AG08395 (cell line): ENCODE data around the gene CDH22.

Experiments
- DNase-seq: peaks from one replicate; pipeline ENCODE4 v3.0.0; 2012; ENCODE audit warnings: mixed read lengths, low spot score

Gene CDH22

DNA sequence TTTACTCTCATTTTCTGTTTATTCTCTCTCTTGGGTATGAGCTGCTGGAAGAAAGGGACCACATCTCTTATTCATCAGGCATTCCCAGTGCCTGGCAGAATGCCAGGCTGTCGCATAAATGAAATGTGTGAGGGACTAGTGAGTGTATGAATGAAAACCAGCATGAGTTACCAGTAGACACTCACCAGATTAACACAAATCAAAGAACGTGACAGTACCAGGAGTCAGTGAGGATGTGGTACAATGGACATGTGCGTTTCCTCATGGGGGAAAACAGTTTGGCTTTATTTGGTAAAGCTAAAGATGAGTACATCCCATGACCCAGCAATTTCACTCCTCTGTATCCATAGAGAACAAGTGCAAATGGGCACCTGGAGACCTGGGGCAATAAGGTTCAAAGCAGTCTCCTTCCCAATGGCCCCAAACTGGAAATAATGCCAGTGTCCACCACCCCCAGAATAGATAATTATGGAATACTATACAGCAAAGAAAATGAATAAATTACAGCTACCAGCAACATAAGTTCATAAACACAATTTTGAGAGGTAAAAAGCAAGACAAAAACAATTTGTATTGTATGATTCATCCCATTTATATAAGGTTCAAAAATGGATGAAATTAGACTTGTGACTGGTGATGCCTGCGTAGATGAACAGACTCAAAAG is 93.3 kb downstream of the CDH22 start:
- DNase-seq = peak; percentile 33

DNA sequence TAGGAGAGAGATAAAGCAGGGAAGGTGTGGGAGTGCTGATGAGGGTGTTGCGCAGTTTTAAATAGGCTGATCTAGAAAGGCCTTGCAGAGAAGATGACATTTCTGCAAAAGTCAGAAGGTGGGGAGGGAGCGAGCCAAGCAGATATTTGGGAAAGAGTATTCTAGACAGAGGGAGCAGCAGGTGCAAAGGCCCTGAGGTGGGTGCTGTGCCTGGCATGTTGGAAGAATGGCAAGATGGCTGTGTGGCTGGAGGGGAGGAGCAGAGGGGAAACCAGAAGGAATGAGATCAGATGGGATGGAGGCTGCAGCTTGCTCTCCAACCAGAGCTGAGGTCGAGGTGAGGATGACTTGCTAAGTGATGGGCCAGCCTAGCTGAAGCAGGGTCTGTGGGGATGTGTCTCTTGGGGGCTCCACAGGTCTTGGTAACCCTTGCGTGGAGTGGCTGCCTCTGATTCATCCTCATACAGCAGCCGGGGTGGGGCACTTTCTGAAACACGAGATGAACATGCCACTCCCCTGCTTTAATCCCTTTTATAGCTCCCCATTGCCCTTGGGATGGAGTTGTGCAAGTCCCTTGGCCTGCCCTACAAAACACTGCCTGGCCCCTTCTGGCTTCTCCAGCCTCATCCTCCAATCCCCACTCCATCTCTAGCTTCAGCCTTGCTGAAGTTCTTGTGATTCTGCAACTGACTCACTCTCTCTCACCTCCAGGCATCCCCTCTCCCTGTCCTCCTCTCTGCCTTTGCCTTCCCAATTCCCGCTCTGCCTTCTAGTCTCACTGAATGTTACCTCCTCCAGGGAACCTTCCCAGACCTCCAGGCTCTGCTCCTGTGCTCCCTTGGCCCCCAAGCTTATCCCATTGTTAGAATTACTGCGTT is 94.1 kb downstream of the CDH22 start:
- peak; percentile 60 for DNase-seq

DNA sequence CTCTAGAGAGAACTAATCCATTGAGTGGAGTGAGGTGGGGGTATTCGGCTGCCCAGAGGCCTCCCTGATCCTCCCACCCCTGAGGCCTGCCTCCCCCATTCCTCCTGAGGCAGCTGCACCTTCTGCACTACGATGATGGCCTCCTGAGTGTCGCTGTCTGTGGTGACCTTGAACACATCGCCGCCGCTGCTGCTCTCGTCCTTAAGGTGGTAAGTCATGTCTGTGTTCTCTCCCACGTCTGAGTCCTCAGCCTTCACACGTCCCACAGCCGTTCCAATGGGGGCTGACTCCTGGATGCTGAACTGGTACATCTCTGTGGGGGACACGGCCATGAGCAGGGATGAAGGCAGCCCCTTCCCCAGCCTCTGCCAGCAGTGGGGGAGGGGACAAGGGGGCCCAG is 95.4 kb downstream of the CDH22 start:
- no peak for DNase-seq

DNA sequence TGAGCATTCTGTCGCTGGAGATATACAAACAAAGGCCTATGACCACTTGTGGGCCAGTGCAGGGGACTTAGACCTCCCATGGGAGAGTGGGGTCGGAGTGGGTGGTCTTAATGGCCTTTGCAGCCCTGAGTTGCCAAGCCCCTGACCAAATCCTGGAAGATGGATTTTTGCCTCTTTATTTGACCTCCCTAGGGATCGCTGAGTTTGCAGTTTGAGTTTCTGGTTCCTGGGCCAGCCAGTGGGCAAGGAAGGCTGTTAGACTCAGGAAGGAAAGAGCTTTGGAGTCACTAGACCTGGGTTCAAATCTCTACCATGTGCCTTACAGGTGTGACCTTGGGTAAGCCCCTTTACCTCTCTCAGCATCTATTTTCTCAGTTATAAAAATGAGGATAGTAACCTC is 96.0 kb downstream of the CDH22 start:
- no peak for DNase-seq

DNA sequence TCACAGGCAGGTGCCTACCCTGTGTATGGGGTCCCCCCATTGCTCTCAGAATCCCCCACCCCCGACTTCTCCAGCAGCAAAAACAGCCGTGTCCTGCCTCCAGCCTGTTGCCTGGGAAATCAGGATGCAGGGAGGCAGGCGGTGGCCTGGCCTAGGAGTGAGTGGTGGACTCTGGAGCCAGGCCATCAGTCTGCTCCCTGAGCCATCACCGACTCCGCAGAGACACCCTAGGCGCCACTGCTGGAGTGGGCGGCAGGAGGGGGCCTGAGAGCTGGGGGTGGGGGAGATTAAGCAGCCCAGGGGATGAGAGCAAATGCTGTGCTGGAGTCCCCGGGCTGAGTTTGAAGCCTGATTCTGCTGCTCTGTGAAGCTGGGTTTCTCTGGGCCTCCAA is 97.0 kb downstream of the CDH22 start:
- no peak for DNase-seq

DNA sequence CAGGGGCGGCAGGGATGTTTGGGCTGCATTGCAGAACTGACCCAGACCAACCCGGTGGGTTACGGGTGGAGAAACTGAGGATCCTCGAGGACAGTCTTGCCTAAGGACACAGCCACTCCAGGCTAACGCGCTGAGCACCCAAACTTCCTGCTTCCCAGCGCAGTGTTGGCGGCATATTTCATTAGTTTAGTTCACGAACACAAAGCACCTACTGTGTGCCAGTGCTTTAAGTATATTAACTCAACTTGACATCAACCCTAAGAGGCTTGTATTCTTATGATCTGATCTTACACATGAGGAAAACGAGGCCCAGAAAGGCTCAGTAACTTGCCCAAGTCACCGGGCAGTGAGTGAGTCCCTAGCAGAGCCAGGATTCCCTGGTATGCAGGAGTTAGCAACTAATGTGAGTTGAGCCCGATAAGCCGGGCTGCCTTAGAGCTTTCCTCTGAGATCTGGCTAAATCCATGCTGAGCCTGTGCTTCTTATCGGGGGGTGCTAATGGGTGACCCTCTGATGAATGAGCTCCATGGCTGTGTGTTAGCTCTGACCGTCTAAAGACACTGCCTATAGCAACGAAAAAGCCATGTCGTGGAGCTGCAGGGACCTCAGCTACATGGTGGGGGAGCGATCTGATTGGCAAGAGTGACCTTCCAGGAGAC is 97.5 kb downstream of the CDH22 start:
- DNase-seq = no peak

DNA sequence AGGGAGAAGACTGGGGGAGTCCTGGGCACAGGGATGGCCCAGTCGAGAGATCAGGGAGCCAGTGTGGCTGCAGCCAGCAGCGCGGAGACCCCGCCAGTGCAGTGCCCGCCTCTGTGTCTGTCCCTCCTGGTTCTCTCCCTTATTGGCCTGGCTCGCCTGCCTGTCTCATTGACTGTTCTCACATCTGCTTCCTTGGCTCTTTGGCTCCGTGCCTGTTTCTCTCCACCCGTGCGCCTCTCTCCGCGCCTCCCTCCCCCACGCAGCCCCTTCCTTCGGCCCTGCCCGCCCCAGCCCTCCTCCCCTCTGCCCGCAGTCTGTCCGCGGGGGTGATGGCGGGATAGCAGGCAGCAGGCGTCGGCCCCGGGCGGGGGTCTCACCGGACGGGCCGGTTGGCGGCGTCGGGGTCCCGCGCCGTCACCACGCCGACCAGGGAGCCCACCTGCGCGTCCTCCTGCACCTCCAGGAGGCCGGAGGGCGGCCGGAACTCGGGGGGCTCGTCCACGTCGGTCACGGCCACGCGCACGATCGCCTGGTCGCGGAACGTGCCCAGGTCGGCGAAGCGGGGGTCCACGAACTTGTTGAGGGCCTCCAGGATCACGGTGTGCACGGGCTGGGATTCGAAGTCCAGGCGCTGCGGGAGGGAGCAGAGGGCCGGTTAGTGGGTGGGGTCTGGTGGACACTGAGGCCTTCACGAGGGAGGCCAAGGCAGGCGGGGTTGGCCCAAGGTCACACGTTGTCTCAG is 98.2 kb downstream of the CDH22 start:
- DNase-seq = no peak

DNA sequence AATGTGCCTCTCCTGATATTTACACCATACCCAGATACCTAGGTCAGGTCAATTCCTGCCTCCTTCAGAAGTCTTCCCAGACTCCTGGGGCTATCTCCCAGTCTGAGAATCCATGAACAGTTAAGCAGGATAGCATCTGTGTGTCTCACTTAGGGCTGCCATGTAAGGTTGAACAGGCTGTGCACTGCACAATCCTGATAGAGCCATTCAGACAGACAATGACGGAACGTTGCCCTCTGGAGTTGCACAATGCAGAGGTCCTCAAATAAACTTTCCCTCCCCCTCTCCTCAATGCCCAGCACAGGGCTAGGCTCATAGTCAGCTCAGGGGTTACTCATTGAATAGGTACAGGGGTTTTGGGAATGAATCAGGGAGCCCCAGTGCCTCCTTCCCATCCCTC is 100.5 kb downstream of the CDH22 start:
- no peak for DNase-seq

DNA sequence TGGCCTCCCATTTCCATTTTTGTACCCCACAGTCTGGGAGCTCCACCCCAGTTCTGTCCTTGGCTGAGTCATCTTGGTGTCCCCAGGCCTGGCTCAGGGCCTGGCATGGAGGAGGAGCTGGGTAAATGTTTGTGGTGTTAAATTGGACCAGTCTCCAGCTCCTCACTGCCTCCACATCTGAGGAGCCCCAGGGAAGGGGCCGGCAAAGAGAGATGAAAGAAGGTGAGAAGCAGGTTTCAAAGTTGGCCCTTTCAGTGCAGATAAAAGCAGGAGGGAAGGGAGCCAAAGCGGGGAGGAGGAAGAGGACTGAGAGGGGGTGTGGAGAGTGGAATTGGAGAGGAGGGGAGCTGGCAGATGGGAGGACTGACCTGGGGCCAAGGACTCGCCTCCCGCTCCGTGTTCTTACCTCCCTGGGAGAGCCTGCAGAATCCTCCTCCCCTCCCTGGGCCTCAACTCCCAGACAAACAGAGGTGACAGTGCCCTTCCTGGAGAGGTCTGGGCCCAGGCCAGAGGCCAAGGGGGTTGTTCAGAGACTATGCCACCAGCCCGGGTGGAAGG is 101.2 kb downstream of the CDH22 start:
- peak; percentile 61 for DNase-seq

DNA sequence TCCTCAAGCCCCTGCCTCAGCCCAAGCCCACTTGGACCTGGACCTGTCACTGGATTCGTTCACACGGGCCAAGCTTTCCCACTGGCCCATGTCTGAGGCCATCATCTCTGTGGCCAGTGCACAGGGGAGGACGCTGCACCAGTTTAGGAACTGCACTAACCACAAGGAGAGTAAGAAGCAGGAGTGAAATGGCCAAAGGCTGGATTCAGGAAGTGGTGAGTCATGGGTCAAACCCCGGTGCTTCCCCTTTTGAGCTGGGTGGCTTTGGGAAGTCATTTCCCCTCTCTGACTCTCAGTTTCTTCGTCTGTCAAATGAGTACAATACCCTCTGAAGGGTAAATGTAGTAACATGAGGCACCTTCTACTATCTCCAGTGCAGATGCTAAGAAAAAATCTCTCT is 102.3 kb downstream of the CDH22 start:
- peak; percentile 84 for DNase-seq

DNA sequence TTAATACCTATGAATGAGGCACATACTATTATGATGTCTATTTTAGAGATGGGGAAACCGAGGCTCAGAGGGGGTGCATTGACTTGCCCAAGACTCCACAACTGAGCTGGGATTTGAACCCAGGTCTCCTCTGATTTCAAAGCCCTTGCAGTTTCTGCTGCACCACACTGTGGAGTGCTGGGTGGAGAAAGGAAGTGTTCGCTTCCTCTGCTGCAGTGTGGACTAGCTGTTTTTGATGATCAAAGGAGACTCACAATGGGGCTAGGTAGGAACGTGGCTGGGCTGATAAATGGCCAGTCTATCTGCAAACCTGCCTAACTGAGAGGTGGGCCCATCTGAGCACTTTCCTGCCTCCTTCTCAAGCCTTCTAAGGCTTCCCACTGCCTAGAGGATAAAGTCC is 102.9 kb downstream of the CDH22 start:
- DNase-seq = no peak

DNA sequence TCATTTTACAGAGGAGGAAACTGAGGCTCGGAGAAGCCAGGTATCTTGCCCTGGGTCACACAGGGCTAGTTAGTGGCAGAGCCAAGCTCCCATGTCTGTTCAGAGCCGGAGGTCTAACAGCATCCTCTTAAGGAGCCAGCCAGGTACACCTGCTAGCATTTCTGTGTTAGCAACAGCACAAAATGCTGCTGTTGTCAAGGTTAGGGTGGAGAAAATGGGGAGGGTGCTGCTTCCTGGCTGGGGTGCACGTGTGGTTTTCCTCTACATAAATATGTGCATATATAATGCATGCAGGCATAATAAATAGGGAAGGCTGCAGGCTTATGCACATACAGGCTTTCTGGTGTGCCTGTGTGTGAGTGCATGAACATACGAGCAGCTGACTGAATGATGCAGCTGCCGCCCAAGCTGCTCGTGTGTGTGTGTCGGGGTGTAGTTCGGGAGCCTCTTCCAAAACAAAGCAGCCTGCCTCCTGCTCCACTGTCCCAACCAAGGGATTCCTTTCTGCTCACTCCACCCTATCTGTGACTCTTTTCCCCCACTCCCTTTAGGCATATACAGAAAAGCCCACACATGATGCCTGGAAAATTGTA is 103.6 kb downstream of the CDH22 start:
- DNase-seq = no peak

DNA sequence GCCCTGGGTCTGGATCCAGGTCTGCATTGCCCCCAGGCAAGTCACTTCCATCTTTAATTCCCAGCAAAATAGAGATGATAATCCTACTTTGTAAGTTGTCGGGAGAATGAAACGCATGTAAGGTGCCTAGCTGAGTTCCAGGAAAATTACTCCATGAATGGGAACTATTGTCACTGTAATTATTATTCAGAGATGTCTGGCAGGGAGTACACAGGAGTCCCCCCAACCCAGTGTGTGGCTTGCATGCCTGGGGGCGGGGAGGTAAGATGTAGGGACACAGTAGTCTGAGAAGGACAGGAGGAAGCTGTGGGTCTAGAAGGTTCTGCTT is 104.8 kb downstream of the CDH22 start:
- no peak for DNase-seq

DNA sequence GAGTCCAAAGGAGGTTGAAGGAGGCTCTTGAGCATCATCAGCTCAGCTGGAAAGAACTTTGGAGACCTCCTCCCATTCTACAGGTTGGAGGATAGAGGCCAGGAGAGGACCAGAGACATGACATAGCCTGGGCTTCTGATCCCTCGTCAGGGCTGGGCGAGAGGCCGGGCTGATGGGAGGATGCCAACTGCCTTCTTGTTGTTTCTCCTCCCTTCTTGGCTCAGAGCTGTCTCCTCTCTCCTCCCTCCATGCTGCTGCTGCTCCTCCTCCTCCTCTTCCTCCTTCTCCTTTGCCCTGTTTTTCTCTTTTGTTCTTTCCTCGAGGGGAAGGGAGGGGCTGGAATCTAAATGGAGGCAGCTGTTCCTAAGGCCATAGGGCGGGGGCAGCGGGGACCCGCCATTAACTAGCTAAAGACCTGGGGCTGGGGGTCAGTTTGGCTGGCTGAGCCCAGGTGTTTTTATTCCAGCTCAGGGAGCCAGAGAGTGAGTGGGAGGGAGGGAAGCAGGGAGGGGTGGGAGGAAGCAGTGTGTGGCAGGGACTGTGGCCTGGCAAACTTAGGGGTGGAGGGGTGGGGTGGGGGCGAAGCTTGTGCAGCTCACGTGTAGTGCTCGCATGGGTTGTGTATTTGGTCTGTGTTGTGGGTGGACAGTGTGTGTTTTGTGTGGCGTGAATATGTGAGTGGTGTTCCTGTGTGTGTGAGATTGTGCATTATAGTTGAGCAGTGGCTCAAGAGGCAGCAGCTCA is 105.4 kb downstream of the CDH22 start:
- DNase-seq = peak; percentile 45

DNA sequence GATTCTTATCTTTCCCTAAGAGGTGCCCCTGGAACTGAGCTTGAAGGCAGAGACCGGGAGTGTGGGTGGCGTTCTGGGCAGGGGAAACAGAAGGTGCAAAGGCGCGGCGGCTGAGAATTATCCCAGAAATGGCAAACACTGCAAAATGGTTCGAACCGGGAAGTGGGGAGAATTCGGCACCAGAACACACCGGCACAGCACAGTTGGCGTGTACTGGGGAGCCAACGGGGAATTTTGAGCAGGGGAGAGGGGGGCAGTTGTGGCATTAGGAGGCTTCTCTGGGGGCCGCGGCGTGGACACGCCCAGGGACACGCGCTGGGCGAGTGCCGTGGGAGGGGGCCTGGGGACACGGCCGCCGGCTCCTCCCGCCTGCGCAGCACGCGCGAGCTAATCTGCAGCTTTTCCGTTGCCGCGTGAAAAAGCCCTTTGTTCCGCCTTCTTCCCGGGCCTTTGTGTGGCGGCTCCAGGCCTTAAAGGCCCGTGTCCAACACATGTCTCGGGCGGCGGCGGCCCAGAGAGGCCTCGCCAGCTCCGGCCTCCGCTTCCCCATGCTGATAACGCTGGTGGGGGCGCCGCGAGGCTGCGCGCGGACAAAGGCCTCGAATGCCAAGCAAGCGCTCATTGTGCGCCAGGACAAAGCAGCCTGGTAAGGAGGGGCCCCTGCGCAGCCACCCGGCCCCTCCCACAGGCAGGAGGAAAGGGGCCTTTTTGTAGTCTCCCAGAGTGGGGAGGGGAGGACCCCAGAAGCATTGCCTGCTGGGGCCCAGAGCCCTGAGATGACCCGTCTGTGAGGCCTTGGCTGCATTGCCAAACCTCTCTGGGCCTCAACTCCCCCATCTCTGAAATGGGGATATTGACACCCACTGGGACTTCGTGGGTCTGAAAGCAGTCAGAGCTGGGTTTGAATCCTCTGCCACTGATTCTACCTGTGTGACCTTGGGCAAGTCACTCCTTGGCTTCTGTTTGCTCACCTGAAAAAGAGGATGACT is 107.4 kb downstream of the CDH22 start:
- no peak for DNase-seq

DNA sequence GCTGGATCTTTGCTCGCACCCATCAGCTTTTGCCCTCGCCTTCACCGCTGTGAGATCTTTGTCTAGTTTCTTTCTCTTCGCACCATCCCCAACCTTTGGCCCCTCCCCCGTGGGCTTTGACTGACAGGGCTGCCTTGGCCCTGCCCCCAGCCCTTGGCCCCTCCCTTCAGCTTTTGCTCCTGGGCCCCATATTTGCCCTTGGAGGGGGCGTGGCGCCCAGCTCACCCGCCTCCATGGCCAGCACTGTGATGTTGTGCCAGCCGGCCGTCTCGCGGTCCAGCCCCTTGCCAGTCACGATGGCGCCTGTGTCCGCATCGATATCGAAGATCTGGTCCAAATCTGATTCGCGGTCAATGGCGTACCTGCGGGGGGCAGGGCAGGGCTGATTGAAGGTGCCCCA is 109.1 kb downstream of the CDH22 start:
- DNase-seq = no peak

DNA sequence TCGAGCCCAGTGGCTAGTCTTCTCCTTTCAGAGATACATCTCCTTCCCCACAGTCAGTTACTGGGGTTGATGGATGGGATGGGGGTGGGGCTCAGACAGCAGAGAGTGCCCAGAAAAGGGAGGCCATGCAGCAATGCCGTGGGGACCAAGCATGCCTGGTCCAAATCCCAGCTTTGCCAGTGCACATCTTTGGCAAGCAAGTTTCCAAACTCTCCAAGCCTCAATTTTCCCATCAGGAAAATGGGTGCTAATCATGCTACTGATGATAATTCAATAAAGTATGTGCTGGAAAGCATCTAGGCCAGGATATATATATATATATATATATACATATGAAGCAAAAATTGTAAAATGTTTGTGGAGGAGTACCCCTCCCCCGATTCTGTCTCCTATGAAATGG is 111.3 kb downstream of the CDH22 start:
- no peak for DNase-seq

DNA sequence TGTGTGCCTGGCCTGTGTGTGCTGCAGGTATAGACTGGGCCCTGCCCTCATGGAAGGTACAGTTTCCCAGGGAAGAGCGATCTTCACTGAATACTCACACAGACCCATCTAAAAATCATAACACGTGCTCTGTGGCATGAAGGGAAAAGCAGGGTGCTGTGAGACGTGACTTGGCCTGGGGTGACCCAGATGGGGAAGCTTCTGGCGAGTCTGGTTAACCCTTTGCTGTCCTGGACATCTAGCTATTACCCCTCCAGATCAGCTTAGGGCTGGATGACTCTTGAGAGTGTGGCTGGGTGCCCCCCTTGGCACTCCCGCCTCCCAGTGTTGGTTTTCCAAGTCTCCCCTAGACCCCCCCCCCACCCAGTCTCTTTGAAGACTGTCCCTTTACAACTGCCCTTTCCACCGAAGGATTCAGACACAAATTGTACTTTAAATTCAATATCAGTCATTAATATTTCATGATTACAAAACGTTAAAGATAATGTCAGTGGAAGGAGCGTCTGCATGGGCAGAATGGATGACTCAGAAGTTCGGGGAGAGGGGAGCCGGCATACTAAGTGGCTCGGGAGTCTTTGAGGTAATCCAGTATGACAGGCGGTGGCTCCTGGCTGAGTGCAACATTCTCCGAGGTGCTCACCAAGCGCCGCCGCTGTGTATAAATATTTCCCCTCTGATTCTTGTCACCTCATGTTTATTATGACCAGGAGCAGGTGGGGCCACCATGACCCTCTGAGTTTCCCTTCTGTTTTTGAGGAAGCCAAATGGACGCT is 112.8 kb downstream of the CDH22 start:
- no peak for DNase-seq

DNA sequence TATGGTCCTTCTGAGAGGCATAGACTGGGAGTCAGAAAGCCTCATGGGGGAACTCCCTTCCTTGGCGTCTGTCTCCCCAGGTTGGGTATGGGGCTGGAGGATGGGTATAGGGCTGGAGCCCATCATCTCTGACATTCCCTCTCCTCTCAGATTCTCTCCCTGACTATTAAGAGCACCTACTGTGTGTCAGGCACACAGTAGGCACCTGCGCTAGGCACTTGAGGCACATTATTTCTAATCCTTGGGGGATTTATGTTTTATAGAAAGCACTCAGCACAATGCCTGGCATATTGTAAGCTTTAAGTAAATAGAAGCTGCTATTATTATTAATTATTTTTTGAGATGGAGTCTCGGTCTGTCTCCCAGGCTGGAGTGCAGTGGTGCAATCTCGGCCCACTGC is 113.9 kb downstream of the CDH22 start:
- no peak for DNase-seq
